Karpas-422 (cell line): ENCODE data around the gene SLC13A4. TPM values are rescaled to one million over a fixed set of nuclear protein-coding genes. Genes with fewer than 3 reads are reported as not detected.
A peak's percentile ranks its signal among the peaks of the same experiment; 100 is the strongest.

Experiments
- DNase-seq: peaks from one replicate; pipeline ENCODE4 v3.0.0-alpha.2; 2015
- H2AFZ ChIP-seq: fragments of 200-600 bp; sonication (generic); 2 replicates; pipeline ENCODE4 v1.6.1; 2014; ENCODE audit warnings: antibody characterized with exemption, low read length, mixed read lengths
- H3K27ac ChIP-seq: fragments of 200-600 bp; sonication (generic); 2 replicates; pipeline ENCODE4 v1.5.1; 2014; ENCODE audit warnings: mild to moderate bottlenecking, low read length, moderate library complexity
- H3K27me3 ChIP-seq: fragments of 200-600 bp; sonication (generic); 2 replicates; pipeline ENCODE4 v1.6.1; 2014; ENCODE audit warnings: low read length, mixed read lengths
- H3K36me3 ChIP-seq: fragments of 200-600 bp; sonication (generic); 2 replicates; pipeline ENCODE4 v1.6.1; 2014; ENCODE audit warnings: low read length, mixed read lengths; ENCODE audit not compliant: insufficient read depth
- H3K4me1 ChIP-seq: fragments of 200-600 bp; sonication (generic); 2 replicates; pipeline ENCODE4 v1.6.1; 2014; ENCODE audit warnings: mild to moderate bottlenecking, low read length, mixed read lengths
- H3K4me2 ChIP-seq: fragments of 200-600 bp; sonication (generic); 2 replicates; pipeline ENCODE4 v1.6.1; 2014; ENCODE audit warnings: low read length, low read depth, mild to moderate bottlenecking; ENCODE audit not compliant: poor library complexity, severe bottlenecking
- H3K4me3 ChIP-seq: fragments of 200-600 bp; sonication (generic); 2 replicates; pipeline ENCODE4 v1.5.1; 2014; ENCODE audit warnings: mild to moderate bottlenecking, antibody characterized with exemption, low read length, mixed read lengths
- H3K79me2 ChIP-seq: fragments of 200-600 bp; sonication (generic); 2 replicates; pipeline ENCODE4 v1.6.1; 2014; ENCODE audit warnings: mild to moderate bottlenecking, low read length, mixed read lengths
- H3K9ac ChIP-seq: fragments of 200-600 bp; sonication (generic); 2 replicates; pipeline ENCODE4 v1.6.0; 2014; ENCODE audit warnings: low read length
- H3K9me2 ChIP-seq: fragments of 200-600 bp; sonication (generic), shearing (Covaris generic); replicated peaks from 2 replicates; pipeline ENCODE4 v1.6.0; 2014; ENCODE audit warnings: mild to moderate bottlenecking, low read length, moderate library complexity; ENCODE audit not compliant: insufficient read depth
- H3K9me3 ChIP-seq: fragments of 300-700, 200-600 bp; sonication (generic); 2 replicates; pipeline ENCODE4 v1.6.1; 2014; ENCODE audit warnings: low read length, mixed read lengths
- H4K20me1 ChIP-seq: fragments of 200-600 bp; sonication (generic); 2 replicates; pipeline ENCODE4 v1.6.1; 2014; ENCODE audit warnings: mild to moderate bottlenecking, antibody characterized with exemption, low read length, low read depth; ENCODE audit not compliant: insufficient read depth
- total RNA-seq: library from RNA; depleted of rRNA; stranded (reverse); fragments of >200 nt; shearing (Covaris generic); gene quantifications from 2 replicates; pipeline ENCODE4 v1.2.3, GENCODE V29; 2014; ENCODE audit warnings: low replicate concordance

SLC13A4 gene
- total RNA-seq, 1 experiment from 2014 or later = not detected

DNA sequence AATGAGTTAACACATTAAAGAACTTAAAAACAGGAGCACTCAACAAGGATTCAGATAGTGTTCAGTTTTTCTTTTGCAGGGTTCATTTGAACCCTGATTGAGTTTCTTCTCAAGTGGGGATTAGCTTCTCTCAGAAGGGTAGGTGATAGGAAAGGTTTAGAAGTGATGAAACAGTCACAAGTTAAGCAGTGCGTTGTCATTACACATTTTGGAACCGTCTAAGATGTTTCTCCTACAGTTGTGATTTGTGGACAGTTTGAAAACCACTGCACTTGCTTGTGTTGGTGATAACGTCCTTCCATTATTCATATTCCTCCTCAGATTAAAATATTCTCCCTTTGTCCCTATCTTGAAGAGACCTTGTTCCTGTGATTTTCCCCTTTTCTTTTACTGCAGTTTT, 62.9 kb downstream of the SLC13A4 start:
- no peaks in the 10 kb centered on the region for H3K27me3 ChIP-seq
- H3K79me2 ChIP-seq = peaks cover 82% of the 10 kb centered on the region
- peak overlapping the region; percentile 90 for H3K4me2 ChIP-seq
- no peak overlapping the region for H3K27ac ChIP-seq
- no peak overlapping the region for H2AFZ ChIP-seq
- H3K4me3 ChIP-seq = no peak overlapping the region
- no peak overlapping the region for H3K9ac ChIP-seq
- H3K36me3 ChIP-seq = peaks cover 12% of the 10 kb centered on the region; the same call in 1 of the 2 replicates
- no peaks in the 10 kb centered on the region for H4K20me1 ChIP-seq
- no peaks in the 10 kb centered on the region for H3K9me3 ChIP-seq
- no peaks in the 10 kb centered on the region for H3K9me2 ChIP-seq
- H3K4me1 ChIP-seq = peaks cover 41% of the 10 kb centered on the region
- DNase-seq = no peak

DNA sequence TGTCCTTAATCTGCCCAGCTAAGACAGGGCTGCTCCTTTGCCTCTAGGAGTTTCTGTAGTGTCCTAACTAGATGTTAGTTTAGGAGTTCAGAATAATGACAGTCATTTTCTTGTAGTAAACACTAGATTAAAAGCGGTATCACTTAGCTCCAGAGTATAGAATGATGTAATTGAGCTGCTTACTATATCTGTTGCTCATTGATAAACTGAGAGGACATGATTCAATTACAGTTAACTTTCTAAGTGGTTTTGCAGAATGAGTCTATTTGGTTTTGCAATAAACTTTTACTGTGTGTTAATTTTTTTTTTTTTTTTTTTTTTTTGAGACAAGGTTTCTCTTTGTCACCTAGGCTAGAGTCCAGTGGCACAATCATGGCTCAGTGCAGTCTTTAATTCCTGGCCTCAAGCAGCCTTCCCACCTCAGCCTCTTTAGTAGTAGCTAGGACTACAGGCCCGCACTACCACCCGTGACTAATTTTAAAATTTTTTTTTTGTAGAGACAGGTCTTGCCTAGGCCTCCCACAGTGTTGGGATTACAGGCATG, 63.9 kb downstream of the SLC13A4 start:
- peak overlapping the region; percentile 83 for H3K4me3 ChIP-seq
- no peaks in the 10 kb centered on the region for H4K20me1 ChIP-seq
- no peak overlapping the region for H2AFZ ChIP-seq
- peak overlapping the region; percentile 90 for H3K4me2 ChIP-seq
- H3K79me2 ChIP-seq = peaks cover 73% of the 10 kb centered on the region
- no peaks in the 10 kb centered on the region for H3K9me2 ChIP-seq
- H3K27ac ChIP-seq = no peak overlapping the region; the same call in 1 of the 2 replicates
- no peak for DNase-seq
- no peaks in the 10 kb centered on the region for H3K27me3 ChIP-seq
- no peaks in the 10 kb centered on the region for H3K9me3 ChIP-seq
- H3K9ac ChIP-seq = peak overlapping the region; percentile 97
- peaks cover 12% of the 10 kb centered on the region; the same call in 1 of the 2 replicates for H3K36me3 ChIP-seq
- H3K4me1 ChIP-seq = peaks cover 32% of the 10 kb centered on the region

GRCh38 chr7:135662373-135663114, 65.4 kb downstream of the SLC13A4 start, which contains the start of gene STMP1:
Gene STMP1 (plus strand): TSS chr7:135662514.
- H2AFZ ChIP-seq = peak within 1 kb of the TSS; percentile 59
- 0 out of 2 replicates have a peak, but pooled peaks cover 6% of the 10 kb centered on the region for H3K36me3 ChIP-seq
- H3K27ac ChIP-seq = peak within 1 kb of the TSS; percentile 47
- peaks cover 30% of the 10 kb centered on the region for H3K4me1 ChIP-seq
- peak; percentile 98 for DNase-seq
- peaks cover 57% of the 10 kb centered on the region for H3K79me2 ChIP-seq
- H4K20me1 ChIP-seq = no peaks in the 10 kb centered on the region
- H3K9ac ChIP-seq = peak within 1 kb of the TSS; percentile 97
- H3K27me3 ChIP-seq = no peaks in the 10 kb centered on the region
- H3K9me3 ChIP-seq = no peaks in the 10 kb centered on the region
- H3K9me2 ChIP-seq = no peaks in the 10 kb centered on the region
- peak within 1 kb of the TSS; percentile 83 for H3K4me3 ChIP-seq
- peak within 1 kb of the TSS; percentile 90 for H3K4me2 ChIP-seq

- H3K4me2 ChIP-seq = peak overlapping the region; percentile 90
- H3K4me3 ChIP-seq = peak overlapping the region; percentile 83
- peaks cover 52% of the 10 kb centered on the region for H3K79me2 ChIP-seq
- no peaks in the 10 kb centered on the region for H3K9me2 ChIP-seq
- 0 out of 2 replicates have a peak, but pooled peaks cover 6% of the 10 kb centered on the region for H3K36me3 ChIP-seq
- peak overlapping the region; percentile 47 for H3K27ac ChIP-seq
- DNase-seq = no peak
- peaks cover 30% of the 10 kb centered on the region for H3K4me1 ChIP-seq
- H3K9ac ChIP-seq = peak overlapping the region; percentile 97
- H2AFZ ChIP-seq = peak overlapping the region; percentile 59
- H3K27me3 ChIP-seq = no peaks in the 10 kb centered on the region
- no peaks in the 10 kb centered on the region for H3K9me3 ChIP-seq
- H4K20me1 ChIP-seq = no peaks in the 10 kb centered on the region
Measured at GRCh38 chr7:135662123-135662372, 65.9 kb downstream of the SLC13A4 start.

- Histone ChIP-seq H4K20me1 (no peaks in the 10 kb centered on the region), H3K36me3 (0 out of 2 replicates have a peak, but pooled peaks cover 2% of the 10 kb centered on the region), H3K9me2 (no peaks in the 10 kb centered on the region), H3K79me2 (peaks cover 47% of the 10 kb centered on the region), H3K9me3 (no peaks in the 10 kb centered on the region), H2AFZ (peak overlapping the region; percentile 59), H3K4me1 (peaks cover 30% of the 10 kb centered on the region), H3K27me3 (no peaks in the 10 kb centered on the region), H3K4me3 (peak overlapping the region; percentile 83), H3K27ac (peak overlapping the region; percentile 47), H3K9ac (peak overlapping the region; percentile 97), H3K4me2 (peak overlapping the region; percentile 90)
- peak; percentile 53 for DNase-seq
Measured at GRCh38 chr7:135661311-135662122, 66.5 kb downstream of the SLC13A4 start.

GRCh38 chr7:135659159-135659846, 68.7 kb downstream of the SLC13A4 start:
- Histone ChIP-seq H3K36me3 (no peaks in the 10 kb centered on the region), H3K9ac (no peak overlapping the region), H3K4me2 (no peak overlapping the region), H3K9me2 (no peaks in the 10 kb centered on the region), H3K27ac (no peak overlapping the region), H3K4me3 (no peak overlapping the region), H4K20me1 (no peaks in the 10 kb centered on the region), H3K79me2 (peaks cover 25% of the 10 kb centered on the region), H3K9me3 (no peaks in the 10 kb centered on the region), H2AFZ (no peak overlapping the region), H3K27me3 (no peaks in the 10 kb centered on the region), H3K4me1 (peaks cover 23% of the 10 kb centered on the region)
- no peak for DNase-seq

DNA sequence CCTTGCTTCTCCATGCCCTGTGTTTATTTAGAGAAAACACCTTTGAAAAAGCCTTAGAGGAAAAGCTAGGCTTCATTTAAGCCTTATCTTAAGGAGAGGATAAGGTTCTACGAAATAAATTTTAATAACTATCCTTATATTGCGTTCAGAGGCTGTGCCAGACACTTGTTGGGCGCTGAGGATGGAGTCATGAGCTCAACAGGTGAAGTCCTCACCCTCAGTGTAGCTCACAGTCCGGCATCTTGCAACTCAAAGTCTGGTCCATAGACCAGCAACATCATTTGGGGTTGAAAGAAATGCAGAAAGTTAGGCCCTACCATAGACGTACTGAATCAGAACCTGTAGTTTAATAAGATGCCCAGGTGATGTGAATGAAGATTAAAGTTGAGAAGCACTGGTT, 69.4 kb downstream of the SLC13A4 start:
- H3K4me2 ChIP-seq = no peak overlapping the region
- no peaks in the 10 kb centered on the region for H3K9me2 ChIP-seq
- no peak overlapping the region for H2AFZ ChIP-seq
- H3K27me3 ChIP-seq = no peaks in the 10 kb centered on the region
- no peak overlapping the region for H3K9ac ChIP-seq
- DNase-seq = no peak
- peaks cover 17% of the 10 kb centered on the region for H3K79me2 ChIP-seq
- H3K4me1 ChIP-seq = peaks cover 15% of the 10 kb centered on the region
- H4K20me1 ChIP-seq = no peaks in the 10 kb centered on the region
- H3K9me3 ChIP-seq = no peaks in the 10 kb centered on the region
- no peaks in the 10 kb centered on the region for H3K36me3 ChIP-seq
- H3K4me3 ChIP-seq = no peak overlapping the region
- H3K27ac ChIP-seq = no peak overlapping the region
